GM23338 (cell line): ENCODE results near the gene KRTAP19-1. TPM values are rescaled to one million over a fixed set of nuclear protein-coding genes. Genes with fewer than 3 reads are reported as not detected.

Source experiments
- ATAC-seq: fragments of 200-7000 bp; cut with Tn5 transposase; 3 replicates; pipeline ENCODE4 v1.9.1; 2020
- DNase-seq: peaks from one replicate; pipeline ENCODE4 v3.0.0-alpha.2; 2015; ENCODE audit warnings: low spot score
- H2AFZ ChIP-seq: fragments of 200-600 bp; sonication (generic); 2 replicates; pipeline ENCODE4 v1.8.0; 2016; ENCODE audit warnings: antibody characterized with exemption, mild to moderate bottlenecking, moderate library complexity
- H3F3A ChIP-seq: fragments of 200-600 bp; sonication (generic); replicated peaks from 2 replicates; pipeline ENCODE4 v1.8.0; 2017; ENCODE audit warnings: antibody characterized with exemption, mixed run types, low read depth
- H3K27ac ChIP-seq: fragments of 200-600 bp; sonication (generic); 2 replicates; pipeline ENCODE4 v1.6.1; 2016; ENCODE audit warnings: low read depth
- H3K27me3 ChIP-seq: fragments of 200-600 bp; sonication (generic); 2 replicates; pipeline ENCODE4 v1.8.0; 2016; ENCODE audit warnings: mild to moderate bottlenecking, mixed run types, moderate library complexity; ENCODE audit not compliant: insufficient read depth
- H3K36me3 ChIP-seq: fragments of 200-600 bp; sonication (generic); 2 replicates; pipeline ENCODE4 v1.8.0; 2016; ENCODE audit warnings: mild to moderate bottlenecking; ENCODE audit not compliant: insufficient read depth
- H3K4me1 ChIP-seq: fragments of 200-600 bp; sonication (generic); 2 replicates; pipeline ENCODE4 v1.8.0; 2016; ENCODE audit warnings: mild to moderate bottlenecking, moderate library complexity; ENCODE audit not compliant: insufficient read depth
- H3K4me2 ChIP-seq: fragments of 200-600 bp; sonication (generic); 2 replicates; pipeline ENCODE4 v1.7.1; 2017; ENCODE audit warnings: mixed run types
- H3K4me3 ChIP-seq: fragments of 200-600 bp; sonication (generic); 2 replicates; pipeline ENCODE4 v1.6.1; 2016; ENCODE audit warnings: mixed run types
- H3K79me2 ChIP-seq: fragments of 200-600 bp; sonication (generic); replicated peaks from 2 replicates; pipeline ENCODE4 v1.8.0; 2017; ENCODE audit warnings: mild to moderate bottlenecking; ENCODE audit not compliant: insufficient read depth
- H3K9me2 ChIP-seq: fragments of 200-600 bp; sonication (generic); 2 replicates; pipeline ENCODE4 v1.8.0; 2017; ENCODE audit not compliant: insufficient read depth
- H4K20me1 ChIP-seq: fragments of 200-600 bp; sonication (generic); replicated peaks from 2 replicates; pipeline ENCODE4 v1.8.0; 2017; ENCODE audit warnings: mild to moderate bottlenecking; ENCODE audit not compliant: insufficient read depth
- H3K27ac Mint-ChIP-seq: 2 replicates; pipeline ENCODE4 v1.8.0; 2020; ENCODE audit warnings: inconsistent platforms, mild to moderate bottlenecking, moderate library complexity, mixed read lengths
- H3K27me3 Mint-ChIP-seq: 3 replicates; pipeline ENCODE4 v1.8.0; 2022; ENCODE audit warnings: low read depth, mild to moderate bottlenecking, moderate library complexity, mixed read lengths, inconsistent platforms; ENCODE audit not compliant: insufficient read depth, poor library complexity
- H3K36me3 Mint-ChIP-seq: 3 replicates; pipeline ENCODE4 v1.8.0; 2021; ENCODE audit warnings: low read depth, mild to moderate bottlenecking, inconsistent platforms, moderate library complexity, mixed read lengths
- H3K4me1 Mint-ChIP-seq: 3 replicates; pipeline ENCODE4 v1.8.0; 2020; ENCODE audit warnings: mild to moderate bottlenecking, inconsistent platforms, mixed read lengths
- H3K4me3 Mint-ChIP-seq: 3 replicates; pipeline ENCODE4 v1.8.0; 2021; ENCODE audit warnings: moderate library complexity, mild to moderate bottlenecking, inconsistent platforms, mixed read lengths
- H3K9me3 Mint-ChIP-seq: 3 replicates; pipeline ENCODE4 v1.8.0; 2020; ENCODE audit warnings: moderate library complexity, mild to moderate bottlenecking, inconsistent platforms, mixed read lengths
- CREB1 ChIP-seq: fragments of 250-450 bp; sonication (Bioruptor Pico); IDR thresholded peaks from 2 replicates; pipeline ENCODE4 v1.5.0; 2020; ENCODE audit warnings: low read depth, mild to moderate bottlenecking, moderate library complexity
- CTCF ChIP-seq, 2 experiments: fragments of 200-600 bp in 1 of 2; sonication (generic) in 1 of 2; conservative IDR thresholded peaks; 2 replicates each; pipeline versions ENCODE4 v1.5.1 to v1.6.1; 2016 to 2017; ENCODE audit warnings: antibody characterized with exemption in 2 of 2, low read depth in 2 of 2, mild to moderate bottlenecking in 2 of 2, moderate library complexity in 1 of 2
- EZH2phosphoT487 ChIP-seq: fragments of 200-600 bp; sonication (generic); IDR thresholded peaks from one replicate; pipeline ENCODE4 v1.8.1; 2018; ENCODE audit warnings: antibody characterized with exemption; ENCODE audit not compliant: unreplicated experiment
- JUNB ChIP-seq: IDR thresholded peaks from one replicate; pipeline ENCODE4 v1.6.1; 2016; ENCODE audit warnings: antibody characterized with exemption; ENCODE audit not compliant: unreplicated experiment
- NANOG ChIP-seq: IDR thresholded peaks from 2 replicates; pipeline ENCODE4 v1.6.1; 2016; ENCODE audit warnings: antibody characterized with exemption, borderline replicate concordance
- STAT1 ChIP-seq: IDR thresholded peaks from one replicate; pipeline ENCODE4 v1.6.1; 2016; ENCODE audit warnings: antibody characterized with exemption; ENCODE audit not compliant: unreplicated experiment
- ZNF114 ChIP-seq: fragments of 250-450 bp; sonication (Bioruptor Pico); IDR thresholded peaks from 2 replicates; pipeline ENCODE4 v1.5.0; 2020; ENCODE audit warnings: mild to moderate bottlenecking, moderate library complexity
- polyA plus RNA-seq: library from polyadenylated mRNA; unstranded; fragments of >200 nt; fragmentation: Nextera tagmentation; extraction: Ambion mirVana; gene quantifications from 2 replicates; pipeline ENCODE4 v1.2.1, GENCODE V29; 2016
- total RNA-seq: library from RNA; depleted of rRNA; stranded (reverse); fragments of >200 nt; shearing (Covaris generic); gene quantifications from 2 replicates; pipeline ENCODE4 v1.2.3, GENCODE V29; 2014
- TF ChIP-seq, protein P1 (sequence below): IDR thresholded peaks from one replicate; pipeline ENCODE4 v1.6.1; 2018; ENCODE audit warnings: antibody characterized with exemption; ENCODE audit not compliant: unreplicated experiment
- TF ChIP-seq, protein P2 (sequence below): fragments of 250-450 bp; sonication (Bioruptor Pico); IDR thresholded peaks from 2 replicates; pipeline ENCODE4 v1.5.0; 2020; ENCODE audit warnings: mild to moderate bottlenecking, moderate library complexity

Gene KRTAP19-1
- total and polyA plus RNA-seq, 2 experiments from 2014 or later, result not detected

- Histone ChIP-seq H3K36me3 (no peaks in the 10 kb centered on the region), H3K4me2 (no peak overlapping the region), H3K4me1 (peaks cover 12% of the 10 kb centered on the region), H4K20me1 (no peaks in the 10 kb centered on the region; the same call in 1 of the 2 replicates), H3K27me3 (no peaks in the 10 kb centered on the region), H3F3A (no peaks in the 10 kb centered on the region), H3K79me2 (no peaks in the 10 kb centered on the region), H3K9me2 (0 out of 2 replicates have a peak, but pooled peaks cover 3% of the 10 kb centered on the region), H2AFZ (no peak overlapping the region), H3K4me3 (no peak overlapping the region), H3K27ac (no peak overlapping the region)
- Mint-ChIP-seq H3K36me3 (no peaks in the 10 kb centered on the region), H3K27me3 (no peaks in the 10 kb centered on the region), H3K4me3 (no peak overlapping the region), H3K9me3 (no peaks in the 10 kb centered on the region), H3K4me1 (peaks cover 14% of the 10 kb centered on the region), H3K27ac (no peak overlapping the region)
- DNase-seq (no peak), ATAC-seq (no peak)
- TF ChIP-seq, protein P1, sequence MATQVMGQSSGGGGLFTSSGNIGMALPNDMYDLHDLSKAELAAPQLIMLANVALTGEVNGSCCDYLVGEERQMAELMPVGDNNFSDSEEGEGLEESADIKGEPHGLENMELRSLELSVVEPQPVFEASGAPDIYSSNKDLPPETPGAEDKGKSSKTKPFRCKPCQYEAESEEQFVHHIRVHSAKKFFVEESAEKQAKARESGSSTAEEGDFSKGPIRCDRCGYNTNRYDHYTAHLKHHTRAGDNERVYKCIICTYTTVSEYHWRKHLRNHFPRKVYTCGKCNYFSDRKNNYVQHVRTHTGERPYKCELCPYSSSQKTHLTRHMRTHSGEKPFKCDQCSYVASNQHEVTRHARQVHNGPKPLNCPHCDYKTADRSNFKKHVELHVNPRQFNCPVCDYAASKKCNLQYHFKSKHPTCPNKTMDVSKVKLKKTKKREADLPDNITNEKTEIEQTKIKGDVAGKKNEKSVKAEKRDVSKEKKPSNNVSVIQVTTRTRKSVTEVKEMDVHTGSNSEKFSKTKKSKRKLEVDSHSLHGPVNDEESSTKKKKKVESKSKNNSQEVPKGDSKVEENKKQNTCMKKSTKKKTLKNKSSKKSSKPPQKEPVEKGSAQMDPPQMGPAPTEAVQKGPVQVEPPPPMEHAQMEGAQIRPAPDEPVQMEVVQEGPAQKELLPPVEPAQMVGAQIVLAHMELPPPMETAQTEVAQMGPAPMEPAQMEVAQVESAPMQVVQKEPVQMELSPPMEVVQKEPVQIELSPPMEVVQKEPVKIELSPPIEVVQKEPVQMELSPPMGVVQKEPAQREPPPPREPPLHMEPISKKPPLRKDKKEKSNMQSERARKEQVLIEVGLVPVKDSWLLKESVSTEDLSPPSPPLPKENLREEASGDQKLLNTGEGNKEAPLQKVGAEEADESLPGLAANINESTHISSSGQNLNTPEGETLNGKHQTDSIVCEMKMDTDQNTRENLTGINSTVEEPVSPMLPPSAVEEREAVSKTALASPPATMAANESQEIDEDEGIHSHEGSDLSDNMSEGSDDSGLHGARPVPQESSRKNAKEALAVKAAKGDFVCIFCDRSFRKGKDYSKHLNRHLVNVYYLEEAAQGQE, result no peak
- TF ChIP-seq CREB1 (CRISPR knock-in tag) (no peak), CTCF (conservative IDR thresholded peaks at IDR 0.05; ENCODE audit: low read depth in 2 of 2) (no peak), STAT1 (no peak), ZNF114 (CRISPR knock-in tag) (no peak), NANOG (no peak), JUNB (no peak), EZH2phosphoT487 (no peak)
These were observed 31.7 kb downstream of the KRTAP19-1 start for GRCh38 chr21:30448514-30448913.

GRCh38 chr21:30447056-30447455 lies 33.1 kb downstream of the KRTAP19-1 start:
- H3K27ac ChIP-seq, result no peak overlapping the region
- H3K4me2 ChIP-seq, result no peak overlapping the region
- H4K20me1 ChIP-seq, result no peaks in the 10 kb centered on the region; the same call in 1 of the 2 replicates
- no peaks in the 10 kb centered on the region for H3K27me3 ChIP-seq
- H3K4me3 ChIP-seq, result no peak overlapping the region
- H3K36me3 Mint-ChIP-seq, result no peaks in the 10 kb centered on the region
- peak overlapping the region; percentile 90; the same call in 1 of the 2 replicates for H2AFZ ChIP-seq
- no peaks in the 10 kb centered on the region for H3K36me3 ChIP-seq
- H3K9me3 Mint-ChIP-seq, result no peaks in the 10 kb centered on the region
- no peak overlapping the region for H3K4me3 Mint-ChIP-seq
- peaks cover 22% of the 10 kb centered on the region for H3K4me1 ChIP-seq
- DNase-seq, result no peak
- H3K79me2 ChIP-seq, result no peaks in the 10 kb centered on the region
- H3K4me1 Mint-ChIP-seq, result peaks cover 22% of the 10 kb centered on the region
- no peak for ATAC-seq
- H3K9me2 ChIP-seq, result 0 out of 2 replicates have a peak, but pooled peaks cover 3% of the 10 kb centered on the region
- no peaks in the 10 kb centered on the region for H3F3A ChIP-seq
- no peak overlapping the region for H3K27ac Mint-ChIP-seq
- no peaks in the 10 kb centered on the region for H3K27me3 Mint-ChIP-seq
- TF ChIP-seq, protein P2, sequence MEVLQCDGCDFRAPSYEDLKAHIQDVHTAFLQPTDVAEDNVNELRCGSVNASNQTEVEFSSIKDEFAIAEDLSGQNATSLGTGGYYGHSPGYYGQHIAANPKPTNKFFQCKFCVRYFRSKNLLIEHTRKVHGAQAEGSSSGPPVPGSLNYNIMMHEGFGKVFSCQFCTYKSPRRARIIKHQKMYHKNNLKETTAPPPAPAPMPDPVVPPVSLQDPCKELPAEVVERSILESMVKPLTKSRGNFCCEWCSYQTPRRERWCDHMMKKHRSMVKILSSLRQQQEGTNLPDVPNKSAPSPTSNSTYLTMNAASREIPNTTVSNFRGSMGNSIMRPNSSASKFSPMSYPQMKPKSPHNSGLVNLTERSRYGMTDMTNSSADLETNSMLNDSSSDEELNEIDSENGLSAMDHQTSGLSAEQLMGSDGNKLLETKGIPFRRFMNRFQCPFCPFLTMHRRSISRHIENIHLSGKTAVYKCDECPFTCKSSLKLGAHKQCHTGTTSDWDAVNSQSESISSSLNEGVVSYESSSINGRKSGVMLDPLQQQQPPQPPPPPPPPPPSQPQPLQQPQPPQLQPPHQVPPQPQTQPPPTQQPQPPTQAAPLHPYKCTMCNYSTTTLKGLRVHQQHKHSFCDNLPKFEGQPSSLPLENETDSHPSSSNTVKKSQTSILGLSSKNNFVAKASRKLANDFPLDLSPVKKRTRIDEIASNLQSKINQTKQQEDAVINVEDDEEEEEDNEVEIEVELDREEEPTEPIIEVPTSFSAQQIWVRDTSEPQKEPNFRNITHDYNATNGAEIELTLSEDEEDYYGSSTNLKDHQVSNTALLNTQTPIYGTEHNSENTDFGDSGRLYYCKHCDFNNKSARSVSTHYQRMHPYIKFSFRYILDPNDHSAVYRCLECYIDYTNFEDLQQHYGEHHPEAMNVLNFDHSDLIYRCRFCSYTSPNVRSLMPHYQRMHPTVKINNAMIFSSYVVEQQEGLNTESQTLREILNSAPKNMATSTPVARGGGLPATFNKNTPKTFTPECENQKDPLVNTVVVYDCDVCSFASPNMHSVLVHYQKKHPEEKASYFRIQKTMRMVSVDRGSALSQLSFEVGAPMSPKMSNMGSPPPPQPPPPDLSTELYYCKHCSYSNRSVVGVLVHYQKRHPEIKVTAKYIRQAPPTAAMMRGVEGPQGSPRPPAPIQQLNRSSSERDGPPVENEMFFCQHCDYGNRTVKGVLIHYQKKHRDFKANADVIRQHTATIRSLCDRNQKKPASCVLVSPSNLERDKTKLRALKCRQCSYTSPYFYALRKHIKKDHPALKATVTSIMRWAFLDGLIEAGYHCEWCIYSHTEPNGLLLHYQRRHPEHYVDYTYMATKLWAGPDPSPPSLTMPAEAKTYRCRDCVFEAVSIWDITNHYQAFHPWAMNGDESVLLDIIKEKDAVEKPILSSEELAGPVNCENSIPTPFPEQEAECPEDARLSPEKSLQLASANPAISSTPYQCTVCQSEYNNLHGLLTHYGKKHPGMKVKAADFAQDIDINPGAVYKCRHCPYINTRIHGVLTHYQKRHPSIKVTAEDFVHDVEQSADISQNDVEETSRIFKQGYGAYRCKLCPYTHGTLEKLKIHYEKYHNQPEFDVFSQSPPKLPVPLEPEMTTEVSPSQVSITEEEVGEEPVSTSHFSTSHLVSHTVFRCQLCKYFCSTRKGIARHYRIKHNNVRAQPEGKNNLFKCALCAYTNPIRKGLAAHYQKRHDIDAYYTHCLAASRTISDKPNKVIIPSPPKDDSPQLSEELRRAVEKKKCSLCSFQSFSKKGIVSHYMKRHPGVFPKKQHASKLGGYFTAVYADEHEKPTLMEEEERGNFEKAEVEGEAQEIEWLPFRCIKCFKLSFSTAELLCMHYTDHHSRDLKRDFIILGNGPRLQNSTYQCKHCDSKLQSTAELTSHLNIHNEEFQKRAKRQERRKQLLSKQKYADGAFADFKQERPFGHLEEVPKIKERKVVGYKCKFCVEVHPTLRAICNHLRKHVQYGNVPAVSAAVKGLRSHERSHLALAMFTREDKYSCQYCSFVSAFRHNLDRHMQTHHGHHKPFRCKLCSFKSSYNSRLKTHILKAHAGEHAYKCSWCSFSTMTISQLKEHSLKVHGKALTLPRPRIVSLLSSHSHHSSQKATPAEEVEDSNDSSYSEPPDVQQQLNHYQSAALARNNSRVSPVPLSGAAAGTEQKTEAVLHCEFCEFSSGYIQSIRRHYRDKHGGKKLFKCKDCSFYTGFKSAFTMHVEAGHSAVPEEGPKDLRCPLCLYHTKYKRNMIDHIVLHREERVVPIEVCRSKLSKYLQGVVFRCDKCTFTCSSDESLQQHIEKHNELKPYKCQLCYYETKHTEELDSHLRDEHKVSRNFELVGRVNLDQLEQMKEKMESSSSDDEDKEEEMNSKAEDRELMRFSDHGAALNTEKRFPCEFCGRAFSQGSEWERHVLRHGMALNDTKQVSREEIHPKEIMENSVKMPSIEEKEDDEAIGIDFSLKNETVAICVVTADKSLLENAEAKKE (CRISPR knock-in tag), result no peak
- no peak for TF ChIP-seq ZNF114 (CRISPR knock-in tag)
